HG03460 (cell line): ENCODE results near the gene MRE11.
"Not testable (repeated sequence)": the region's sequence is repeated elsewhere in the genome, so short reads cannot be mapped to it uniquely, and the experiment has no call there.

ENCODE experiments used
- ATAC-seq: cut with Tn5 transposase; IDR thresholded peaks from one replicate; pipeline ENCODE4 v1.9.1; 2021; ENCODE audit not compliant: unreplicated experiment

Gene MRE11

GRCh38 chr11:94433049-94433448 is 60.6 kb downstream of the MRE11 start:
- no peak for ATAC-seq

GRCh38 chr11:94424662-94425061 is 69.0 kb downstream of the MRE11 start:
- ATAC-seq = no peak

- ATAC-seq = no peak
These were observed 69.6 kb downstream of the MRE11 start for GRCh38 chr11:94424011-94424410.

- no peak for ATAC-seq
These were observed 70.1 kb downstream of the MRE11 start for GRCh38 chr11:94423507-94423906.

- no peak for ATAC-seq
These were observed 75.4 kb downstream of the MRE11 start for GRCh38 chr11:94418123-94418765.

GRCh38 chr11:94417386-94417987 is 76.2 kb downstream of the MRE11 start:
- no peak for ATAC-seq

- no peak for ATAC-seq
These were observed 88.4 kb downstream of the MRE11 start for GRCh38 chr11:94405062-94405833.

- no peak for ATAC-seq
These were observed 91.3 kb downstream of the MRE11 start for GRCh38 chr11:94402355-94402754.

- ATAC-seq = no peak
These were observed 91.8 kb downstream of the MRE11 start for GRCh38 chr11:94401773-94402265.

GRCh38 chr11:94400839-94401772 is 92.5 kb downstream of the MRE11 start, which contains the start of gene GPR83:
Gene GPR83, minus strand, starts transcription at chr11:94401419. Its CDS starts 172 bp downstream, at chr11:94401247.
- ATAC-seq = no peak

- ATAC-seq = no peak
These were observed 93.2 kb downstream of the MRE11 start for GRCh38 chr11:94400457-94400838.

GRCh38 chr11:94400050-94400449 is 93.6 kb downstream of the MRE11 start:
- no peak for ATAC-seq

GRCh38 chr11:94398101-94398500 is 95.5 kb downstream of the MRE11 start:
- no peak for ATAC-seq

- no peak for ATAC-seq
These were observed 97.4 kb downstream of the MRE11 start for GRCh38 chr11:94396282-94396681.

- not testable (repeated sequence) for ATAC-seq
These were observed 101.7 kb downstream of the MRE11 start for GRCh38 chr11:94391937-94392336.

GRCh38 chr11:94379613-94380012 is 114.0 kb downstream of the MRE11 start:
- ATAC-seq = no peak

- no peak for ATAC-seq
These were observed 116.8 kb downstream of the MRE11 start for GRCh38 chr11:94376841-94377240.

GRCh38 chr11:94370576-94370975 is 123.1 kb downstream of the MRE11 start:
- ATAC-seq = not testable (repeated sequence)
